ENCODE data around the gene APEH. TPM values are rescaled to one million over a fixed set of nuclear protein-coding genes. Genes with fewer than 3 reads are reported as not detected.

Gene APEH
- total and polyA plus RNA-seq, 10 of the 15 experiments (the other 5 are each of a cell fraction or from before 2014, with no cell fraction given) = 74.4 to 214 (median 131) TPM

- Histone ChIP-seq H3K4me2 (ENCODE audit: control insufficient read depth, insufficient read depth) (no peak overlapping the region), H2AFZ (ENCODE audit: control insufficient read depth, low read depth, low read length) (no peak overlapping the region), H3K27me3 (replicated peaks in 1 of 2; ENCODE audit: control insufficient read depth in 2 of 2, insufficient read depth in 2 of 2, low read length in 1 of 2) (no peaks in the 10 kb centered on the region), H3K79me2 (ENCODE audit: control insufficient read depth, insufficient read depth, low read length) (no peaks in the 10 kb centered on the region), H3K9ac (ENCODE audit: control insufficient read depth, insufficient read depth, low read length) (no peak overlapping the region), H3K4me3 (no peak overlapping the region), H3K27ac (ENCODE audit: control insufficient read depth, insufficient read depth) (no peak overlapping the region), H3K9me3 (replicated peaks; ENCODE audit: control insufficient read depth, insufficient read depth, low read length) (no peaks in the 10 kb centered on the region), H4K20me1 (ENCODE audit: control insufficient read depth, insufficient read depth) (no peaks in the 10 kb centered on the region), H3K4me1 (ENCODE audit: control insufficient read depth, insufficient read depth, low read length) (no peaks in the 10 kb centered on the region), H3K36me3 (ENCODE audit: control insufficient read depth in 2 of 2, insufficient read depth in 2 of 2, low read length in 1 of 2) (no peaks in the 10 kb centered on the region)
- ChIA-PET POLR2A (no interaction called here), RAD21 (ENCODE audit: unreplicated experiment) (no interaction called here), CTCF (interaction anchor here (1.0 to 1.1 kb wide), 2 partner anchors 9 to 10 kb away, joined by 3 read pairs; no protein-coding TSS in a partner anchor), SMC1A (ENCODE audit: uncharacterized antibody, unreplicated experiment) (interaction anchor here (0.6 kb wide), 1 partner anchor 85 kb away, joined by 3 read pairs; no protein-coding TSS in a partner anchor)
- DNase-seq (ENCODE audit: low read depth, low spot score) = no peak
- no peak for ATAC-seq
- WGBS (ENCODE audit: insufficient coverage, insufficient replicate concordance, low lambda C conversion rate, missing lambda C conversion rate) = 69% methylated on average over 34 of the region's 34 CpGs
- FAIRE-seq = no peak
- BruUV-seq (replicated peaks) = no TSS peak
- intact Hi-C loops (cut with micrococcal nuclease; ENCODE audit: unreplicated experiment) (no loop called here), in situ Hi-C loops (cut with MboI) (no loop called here)
- TF ChIP-seq FOS (IDR thresholded peaks at IDR 0.05; ENCODE audit: borderline replicate concordance, extremely low read depth, insufficient read length) (no peak), TAF1 (IDR thresholded peaks at IDR 0.05; ENCODE audit: borderline replicate concordance, low read depth, low read length) (no peak), NR2C2 (IDR thresholded peaks at IDR 0.05; ENCODE audit: borderline replicate concordance, control insufficient read depth, insufficient read length, low read depth) (no peak), ZNF622 (IDR thresholded peaks at IDR 0.05) (no peak), MTA2 (IDR thresholded peaks at IDR 0.05; ENCODE audit: low read depth) (no peak), SUPT20H (IDR thresholded peaks at IDR 0.05; ENCODE audit: borderline replicate concordance, control insufficient read depth, low read depth, low read length) (no peak), IRF3 (IDR thresholded peaks at IDR 0.05) (no peak), SREBF1 (IDR thresholded peaks at IDR 0.05; ENCODE audit: low read length) (no peak), ZBTB11 (CRISPR knock-in tag; IDR thresholded peaks at IDR 0.05) (no peak), USF2 (IDR thresholded peaks at IDR 0.05; ENCODE audit: borderline replicate concordance, low read depth, low read length) (no peak), SUZ12 (IDR thresholded peaks at IDR 0.05; ENCODE audit: unreplicated experiment) (no peak), FOXM1 (IDR thresholded peaks at IDR 0.05; ENCODE audit: low read depth, low read length) (no peak), ZBTB40 (IDR thresholded peaks at IDR 0.05; ENCODE audit: borderline replicate concordance) (no peak), EZH2 (IDR thresholded peaks at IDR 0.05; ENCODE audit: borderline replicate concordance, control insufficient read depth, low read depth, low read length) (no peak)
These were observed 11.3 kb upstream of the APEH start for GRCh38 chr3:49662720-49663413.

All from GM12878 (cell line).